ENCODE data around the gene SP140.

The SP140 gene

DNA sequence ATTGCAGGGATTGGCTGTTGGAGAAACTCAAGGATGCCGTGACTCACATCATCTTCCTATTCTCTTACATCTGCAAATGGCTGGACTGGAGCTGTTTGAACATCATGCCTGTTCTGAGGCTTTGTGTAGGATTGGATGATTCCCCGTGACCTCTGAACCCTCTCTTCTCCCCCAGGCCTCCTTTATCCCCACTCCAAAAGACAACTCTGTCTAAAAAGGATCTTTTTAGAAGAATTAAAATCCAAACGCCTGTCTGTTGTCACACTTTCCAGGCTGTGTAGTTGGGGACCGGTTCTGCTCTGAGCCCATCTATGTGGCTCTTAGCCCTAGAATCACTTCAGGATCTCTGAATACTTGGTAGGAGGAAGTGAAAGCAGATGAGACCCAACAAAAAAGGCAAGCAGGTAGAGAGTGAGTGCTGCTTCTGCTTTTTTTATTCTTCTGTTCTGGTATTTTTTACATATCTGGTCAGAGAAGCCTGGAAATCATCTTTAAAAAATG lies 565 bp downstream of the SP140 start:
- TF ChIP-seq, protein P1, sequence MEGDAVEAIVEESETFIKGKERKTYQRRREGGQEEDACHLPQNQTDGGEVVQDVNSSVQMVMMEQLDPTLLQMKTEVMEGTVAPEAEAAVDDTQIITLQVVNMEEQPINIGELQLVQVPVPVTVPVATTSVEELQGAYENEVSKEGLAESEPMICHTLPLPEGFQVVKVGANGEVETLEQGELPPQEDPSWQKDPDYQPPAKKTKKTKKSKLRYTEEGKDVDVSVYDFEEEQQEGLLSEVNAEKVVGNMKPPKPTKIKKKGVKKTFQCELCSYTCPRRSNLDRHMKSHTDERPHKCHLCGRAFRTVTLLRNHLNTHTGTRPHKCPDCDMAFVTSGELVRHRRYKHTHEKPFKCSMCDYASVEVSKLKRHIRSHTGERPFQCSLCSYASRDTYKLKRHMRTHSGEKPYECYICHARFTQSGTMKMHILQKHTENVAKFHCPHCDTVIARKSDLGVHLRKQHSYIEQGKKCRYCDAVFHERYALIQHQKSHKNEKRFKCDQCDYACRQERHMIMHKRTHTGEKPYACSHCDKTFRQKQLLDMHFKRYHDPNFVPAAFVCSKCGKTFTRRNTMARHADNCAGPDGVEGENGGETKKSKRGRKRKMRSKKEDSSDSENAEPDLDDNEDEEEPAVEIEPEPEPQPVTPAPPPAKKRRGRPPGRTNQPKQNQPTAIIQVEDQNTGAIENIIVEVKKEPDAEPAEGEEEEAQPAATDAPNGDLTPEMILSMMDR (IDR thresholded peaks at IDR 0.05; ENCODE audit: insufficient read depth, missing control alignments): no peak
- FAIRE-seq: no peak
- DNase-seq (ENCODE audit: insufficient read length, low spot score): no peak

DNA sequence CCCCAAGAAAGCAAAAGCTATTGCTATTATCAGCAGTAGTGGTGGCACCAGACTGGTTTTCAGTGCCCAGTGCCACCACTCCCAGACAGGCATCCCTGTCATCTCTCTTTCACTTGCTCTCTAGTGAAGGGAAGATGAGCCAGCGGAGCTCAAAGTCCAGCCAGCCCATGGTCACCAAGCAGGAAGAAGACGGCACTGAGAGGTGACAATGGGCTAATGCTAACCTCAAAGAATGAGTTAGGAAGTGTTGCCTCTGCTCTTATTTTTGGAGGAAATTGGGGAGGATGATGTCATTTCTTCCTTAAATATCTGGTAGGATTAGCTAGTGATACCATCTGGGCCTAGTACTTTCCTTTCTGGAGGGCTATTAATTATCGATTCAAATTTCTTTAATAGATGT lies 1.7 kb downstream of the SP140 start:
- TF ChIP-seq, protein P1 (IDR thresholded peaks at IDR 0.05; ENCODE audit: insufficient read depth, missing control alignments): no peak
- DNase-seq (ENCODE audit: insufficient read length, low spot score): no peak
- FAIRE-seq: no peak

DNA sequence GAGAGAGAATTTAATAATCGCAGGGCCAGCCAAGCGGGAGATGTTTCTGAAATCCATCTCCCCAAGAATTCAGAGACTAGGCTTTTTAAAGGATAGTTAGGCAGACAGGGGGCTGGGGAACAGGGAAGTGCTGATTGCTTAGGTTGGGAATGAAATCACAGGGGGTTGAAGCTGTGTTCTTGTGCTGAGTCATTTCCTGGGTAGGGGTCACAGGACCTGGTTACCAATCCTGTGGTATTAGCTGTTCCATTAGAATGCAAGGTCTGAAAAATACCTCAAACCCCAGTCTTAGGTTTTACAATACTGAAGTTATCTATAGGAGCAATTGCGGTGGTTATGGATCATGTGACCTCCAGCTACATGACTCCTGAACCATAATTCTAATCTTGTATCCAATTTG lies 4.6 kb downstream of the SP140 start:
- DNase-seq (ENCODE audit: insufficient read length, low spot score) (no peak), FAIRE-seq (no peak)
- TF ChIP-seq, protein P1 (IDR thresholded peaks at IDR 0.05; ENCODE audit: insufficient read depth, missing control alignments): no peak

DNA sequence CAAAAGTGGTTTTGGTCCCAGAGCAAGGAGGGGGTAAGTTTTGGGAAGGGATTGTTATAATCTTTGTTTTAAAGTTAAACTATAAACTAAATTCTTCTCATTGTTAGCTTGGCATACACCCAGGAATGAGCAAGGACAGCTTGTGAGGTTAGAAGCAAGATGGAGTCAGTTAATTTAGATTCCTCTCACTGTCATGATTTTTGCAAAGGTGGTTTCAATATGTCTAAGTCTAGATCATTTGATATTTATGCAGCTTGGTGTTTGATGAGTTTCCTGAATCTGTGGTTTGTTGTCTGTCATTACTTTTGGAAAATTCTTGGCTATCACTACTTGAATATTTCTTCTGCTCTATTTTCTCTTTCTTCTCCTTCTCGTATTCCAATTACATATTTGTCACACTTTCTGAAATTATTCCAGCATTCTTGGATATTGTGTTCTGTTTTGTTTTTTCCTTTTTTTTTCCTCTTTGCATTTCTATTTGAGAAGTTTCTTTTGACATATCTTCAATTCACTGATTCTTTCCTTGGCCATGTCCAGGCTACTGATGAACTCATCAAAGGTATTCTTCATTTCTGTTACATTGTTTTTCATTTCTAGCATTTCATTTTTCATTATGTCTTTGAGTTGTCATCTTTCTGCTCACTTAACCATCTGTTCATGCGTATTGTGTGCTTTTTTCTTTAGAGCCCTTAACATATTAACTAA lies 5.1 kb downstream of the SP140 start:
- TF ChIP-seq, protein P1 (IDR thresholded peaks at IDR 0.05; ENCODE audit: insufficient read depth, missing control alignments): no peak
- DNase-seq (ENCODE audit: insufficient read length, low spot score) (no peak), FAIRE-seq (no peak)

DNA sequence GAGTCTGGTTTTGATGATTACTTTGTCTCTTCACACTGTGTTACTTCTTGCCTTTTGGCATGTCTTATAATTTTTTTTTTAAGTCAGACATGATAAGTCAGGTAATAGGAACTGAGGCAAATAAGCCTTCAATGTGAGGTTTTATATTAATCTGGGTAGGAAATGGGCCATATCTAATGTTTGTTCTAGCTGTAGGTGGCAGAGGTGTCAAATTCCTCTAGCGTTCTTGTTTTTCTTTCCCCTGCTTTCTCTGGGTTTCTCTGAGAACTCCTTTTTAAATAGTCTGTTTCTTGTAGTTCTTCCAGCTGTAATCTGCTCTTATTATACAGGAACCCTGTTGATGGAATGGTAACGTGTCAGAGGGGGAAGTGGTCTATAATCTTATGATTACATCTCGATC lies 5.7 kb downstream of the SP140 start:
- no peak for DNase-seq (ENCODE audit: insufficient read length, low spot score)
- FAIRE-seq: no peak
- TF ChIP-seq, protein P1 (IDR thresholded peaks at IDR 0.05; ENCODE audit: insufficient read depth, missing control alignments): no peak

DNA sequence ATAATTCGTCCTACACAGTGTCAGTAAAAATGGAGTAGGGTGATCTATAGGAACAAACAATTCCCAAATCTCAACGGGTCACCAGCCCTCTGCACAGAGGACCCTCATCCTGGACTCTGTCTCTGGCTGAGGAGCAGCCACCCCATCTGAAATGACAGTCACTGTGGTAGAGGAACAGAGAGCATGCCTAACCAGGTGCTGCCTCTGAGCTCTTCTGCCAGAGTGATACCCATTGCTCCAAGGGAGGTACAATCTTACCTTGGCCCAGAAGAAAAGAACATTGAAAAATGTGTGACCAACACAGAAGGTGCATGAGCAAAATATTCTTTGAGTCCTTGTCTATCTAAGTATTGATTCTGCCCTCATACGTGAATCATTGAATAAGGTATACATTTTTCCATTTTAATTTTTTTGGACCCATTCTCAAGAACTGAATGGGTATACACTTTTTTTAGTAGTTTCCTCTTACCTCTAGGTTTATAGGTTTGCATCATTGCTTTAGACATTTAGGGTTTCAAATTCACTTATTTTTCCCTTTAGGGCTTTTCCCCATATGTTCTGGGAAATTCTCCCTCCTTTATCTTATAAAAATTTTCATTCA lies 8.7 kb downstream of the SP140 start:
- no peak for FAIRE-seq
- DNase-seq (ENCODE audit: insufficient read length, low spot score): no peak
- TF ChIP-seq, protein P1 (IDR thresholded peaks at IDR 0.05; ENCODE audit: insufficient read depth, missing control alignments): no peak

- TF ChIP-seq, protein P1 (IDR thresholded peaks at IDR 0.05; ENCODE audit: insufficient read depth, missing control alignments): no peak
- FAIRE-seq (no peak), DNase-seq (ENCODE audit: insufficient read length, low spot score) (no peak)
These were observed 9.3 kb downstream of the SP140 start for GRCh38 chr2:230234845-230235244.

Data from D721Med (cell line).